GM21447 (cell line): ENCODE results near the gene PIK3CB.
"Not testable (repeated sequence)": the region's sequence is repeated elsewhere in the genome, so short reads cannot be mapped to it uniquely, and the experiment has no call there.

Source experiments
- ATAC-seq: cut with Tn5 transposase; IDR thresholded peaks from one replicate; pipeline ENCODE4 v1.9.1; 2021; ENCODE audit not compliant: unreplicated experiment

PIK3CB gene

GRCh38 chr3:138687236-138687635 is 147.5 kb downstream of the PIK3CB start:
- ATAC-seq, result peak; percentile 12

- peak; percentile 98 for ATAC-seq
Measured at GRCh38 chr3:138686771-138687221, 147.9 kb downstream of the PIK3CB start.

DNA sequence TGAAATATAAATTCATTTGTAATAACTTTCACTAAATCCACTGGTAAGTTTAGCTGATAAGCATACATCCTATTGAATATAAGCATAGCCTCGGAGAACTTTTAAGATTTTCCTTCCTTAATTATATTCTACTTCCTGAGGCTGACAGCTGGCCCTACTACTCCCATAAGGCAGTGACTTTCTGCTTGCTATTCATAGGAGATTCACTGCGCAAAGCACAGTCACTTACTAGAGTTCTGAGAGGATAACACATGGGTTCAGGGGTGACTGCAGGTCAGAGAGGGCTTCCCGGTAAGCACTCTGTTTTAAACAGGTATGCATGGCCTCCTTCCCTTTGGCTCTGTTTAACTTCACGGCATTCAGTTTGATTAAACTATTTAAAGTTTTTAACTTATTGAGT is 150.3 kb downstream of the PIK3CB start:
- ATAC-seq, result no peak

DNA sequence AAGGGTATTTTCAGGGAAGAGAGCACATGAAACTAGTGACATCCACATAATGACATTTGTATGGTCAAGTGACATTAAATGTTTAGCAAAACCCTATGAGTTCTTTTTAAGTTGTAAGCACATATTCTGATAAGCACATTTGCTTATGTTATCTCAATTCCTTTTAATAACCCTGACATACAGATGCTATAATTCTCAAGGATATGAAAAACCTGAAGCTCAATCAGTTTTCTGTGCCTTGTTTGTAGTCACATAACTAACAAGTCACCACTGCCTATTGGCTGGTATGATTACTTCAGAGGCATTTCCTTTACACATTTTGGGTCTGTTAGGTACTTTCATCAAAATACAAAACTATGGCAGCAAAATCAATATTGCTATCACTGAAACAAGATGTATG is 152.1 kb downstream of the PIK3CB start:
- no peak for ATAC-seq

DNA sequence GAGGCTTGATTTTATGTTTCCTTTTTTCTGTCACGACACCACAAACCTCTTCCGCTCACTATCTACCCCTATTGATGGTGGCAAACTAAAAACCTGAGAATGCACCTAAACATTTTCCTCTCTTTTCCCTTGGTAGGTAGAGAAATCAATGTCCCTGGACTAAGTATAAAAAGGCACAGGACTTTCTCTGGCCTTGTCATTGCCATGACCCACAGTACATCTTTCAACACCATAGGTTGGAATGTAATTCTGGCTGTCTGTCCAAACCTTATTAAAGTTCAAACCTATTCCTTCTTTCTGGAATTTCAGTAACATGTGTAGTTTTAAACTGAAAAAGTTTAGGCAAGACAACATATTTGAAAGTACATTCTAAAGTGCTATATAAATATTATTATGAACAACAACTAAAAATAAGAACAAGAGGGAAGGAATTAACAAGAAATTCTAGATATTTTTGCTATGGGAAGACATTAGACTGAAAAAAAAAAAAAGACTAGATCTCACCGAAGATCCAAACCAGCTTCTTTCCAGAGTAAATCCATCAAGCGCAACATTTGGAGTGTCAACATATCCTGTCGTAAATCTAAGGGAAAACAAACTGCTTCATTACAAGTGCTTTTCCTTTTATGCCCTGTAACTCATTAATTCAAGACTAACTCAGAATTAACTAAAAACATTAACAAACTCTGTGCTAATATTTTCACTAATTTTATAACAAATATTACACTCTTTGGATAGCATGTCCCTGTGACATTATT is 153.1 kb downstream of the PIK3CB start:
- ATAC-seq, result no peak

- not testable (repeated sequence) for ATAC-seq
Measured at GRCh38 chr3:138680974-138681373, 153.8 kb downstream of the PIK3CB start.

- ATAC-seq, result no peak
Measured at GRCh38 chr3:138678874-138679392, 155.8 kb downstream of the PIK3CB start.

GRCh38 chr3:138678086-138678485 is 156.6 kb downstream of the PIK3CB start:
- no peak for ATAC-seq

GRCh38 chr3:138675393-138675792 is 159.3 kb downstream of the PIK3CB start:
- no peak for ATAC-seq

DNA sequence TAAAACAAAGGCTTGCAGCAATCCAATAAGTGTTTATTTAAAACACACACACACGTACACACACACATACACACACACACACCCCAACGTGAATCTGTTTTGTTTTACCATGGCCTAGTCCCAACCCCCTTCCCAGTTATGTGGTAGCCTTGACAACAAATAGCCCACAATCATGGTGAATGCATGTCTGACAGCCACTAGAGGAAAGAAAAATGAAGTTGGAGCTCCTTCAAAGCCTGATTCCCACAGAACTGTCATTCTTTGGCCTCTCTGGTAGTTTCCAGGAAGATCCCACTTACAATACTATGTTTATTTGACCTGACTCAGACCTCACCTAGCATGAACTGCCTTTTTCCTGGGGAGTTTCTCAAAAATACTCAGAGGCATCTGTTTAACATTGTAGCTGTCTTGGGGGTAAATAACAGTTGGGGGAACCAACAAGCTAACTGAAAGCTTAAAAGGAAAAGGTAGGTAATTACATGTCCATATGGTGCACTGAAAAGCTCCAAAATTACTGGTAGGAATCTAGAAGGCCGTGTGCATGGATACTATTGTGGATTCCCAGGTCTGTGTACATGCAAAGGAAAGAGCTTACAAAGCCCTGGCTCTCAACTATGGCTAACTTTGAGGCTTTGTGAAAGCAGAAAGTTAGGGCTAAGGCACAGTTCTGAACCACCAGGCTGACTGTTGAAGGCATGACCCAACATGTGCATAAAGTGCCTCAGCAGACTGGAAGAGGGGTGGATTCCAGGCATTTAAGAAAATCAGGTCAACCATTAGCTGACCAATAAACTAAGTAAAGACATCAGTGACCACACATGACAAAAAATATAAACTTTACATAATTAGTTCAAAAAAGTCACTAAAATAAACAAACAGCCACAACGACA is 160.8 kb downstream of the PIK3CB start:
- no peak for ATAC-seq

DNA sequence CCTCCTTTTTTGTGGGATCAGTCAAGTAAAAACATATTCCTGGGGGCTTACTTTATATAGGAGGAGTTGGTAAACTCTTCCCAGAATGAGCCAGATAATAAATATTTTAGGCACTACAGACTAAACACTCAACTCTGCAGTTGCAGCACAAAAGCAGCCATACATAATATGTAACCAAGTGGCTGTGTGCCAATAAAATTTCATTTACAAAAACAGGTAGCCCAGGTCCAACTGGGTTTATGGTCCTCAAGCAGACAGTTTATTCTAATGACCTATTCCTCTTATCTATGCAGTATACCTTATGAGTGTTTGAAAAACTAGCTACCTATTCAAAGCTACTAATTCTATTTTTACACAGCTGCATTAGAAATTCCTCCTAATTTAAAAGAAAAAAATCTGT is 164.3 kb downstream of the PIK3CB start:
- no peak for ATAC-seq

DNA sequence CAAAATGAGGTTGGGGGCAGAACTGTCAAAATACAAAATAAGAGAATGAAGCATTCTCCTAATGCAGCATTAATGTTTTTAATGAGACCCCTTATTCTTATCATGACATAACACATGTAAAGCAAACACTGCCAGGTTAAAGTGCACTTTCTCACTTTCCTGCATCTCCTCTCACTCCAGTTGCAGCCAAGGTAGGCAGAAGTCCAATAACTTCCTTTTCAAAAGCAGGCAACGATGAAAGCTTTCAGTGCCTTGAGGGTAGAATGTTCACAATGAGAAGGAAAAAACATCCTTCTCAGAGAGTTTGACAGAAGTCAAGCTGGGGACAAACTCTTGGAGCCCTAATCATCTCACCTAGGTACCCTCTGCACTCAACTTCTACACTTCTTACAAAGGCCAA is 166.6 kb downstream of the PIK3CB start:
- ATAC-seq, result no peak

GRCh38 chr3:138657508-138657907 is 177.2 kb downstream of the PIK3CB start:
- ATAC-seq, result no peak

DNA sequence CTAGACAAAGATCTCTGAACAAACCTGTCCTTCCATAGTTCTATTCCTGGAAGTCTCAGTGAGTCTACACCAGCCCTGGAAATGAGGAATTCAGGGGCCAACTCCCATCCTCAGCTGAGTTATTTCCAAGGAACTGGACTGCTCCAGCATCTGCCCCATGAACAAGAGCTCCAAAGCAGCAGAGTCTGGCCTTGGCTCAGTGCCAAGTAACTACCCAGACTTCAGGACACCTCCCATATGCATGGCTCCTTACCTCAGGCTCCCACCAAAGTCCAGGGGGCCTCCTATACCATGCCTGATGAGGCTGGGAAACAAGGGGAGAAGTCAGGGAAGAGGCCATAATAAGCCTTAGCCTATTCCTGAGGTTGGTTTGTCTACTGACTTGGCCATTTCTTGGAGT is 181.2 kb downstream of the PIK3CB start:
- ATAC-seq, result no peak

- ATAC-seq, result no peak
Measured at GRCh38 chr3:138649134-138649533, 185.6 kb downstream of the PIK3CB start.

GRCh38 chr3:138646513-138646912 is 188.2 kb downstream of the PIK3CB start:
- ATAC-seq, result no peak

GRCh38 chr3:138646008-138646407 is 188.7 kb downstream of the PIK3CB start:
- ATAC-seq, result no peak

GRCh38 chr3:138642927-138643253 is 191.8 kb downstream of the PIK3CB start:
- no peak for ATAC-seq

GRCh38 chr3:138642226-138642926 is 192.4 kb downstream of the PIK3CB start:
- no peak for ATAC-seq

- no peak for ATAC-seq
Measured at GRCh38 chr3:138640537-138640936, 194.2 kb downstream of the PIK3CB start.

DNA sequence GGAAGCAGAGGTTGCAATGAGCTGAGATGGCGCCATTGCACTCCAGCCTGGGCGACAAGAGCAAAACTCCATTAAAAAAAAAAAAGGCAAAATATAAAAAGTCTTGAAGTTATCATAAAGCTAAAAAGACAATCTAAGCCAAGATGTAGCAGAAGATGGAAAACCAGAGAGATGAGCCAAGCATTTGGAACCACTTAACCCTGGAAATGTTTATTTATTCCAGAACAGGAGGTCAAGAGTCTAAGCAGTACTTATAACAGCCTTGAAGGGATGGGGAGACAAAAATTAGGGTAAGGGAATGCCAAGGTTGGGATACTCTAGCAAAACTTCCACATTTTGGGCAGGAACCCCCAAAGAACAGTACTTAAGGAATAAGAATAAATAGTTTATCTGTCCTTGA is 196.1 kb downstream of the PIK3CB start:
- no peak for ATAC-seq
